WTC11 (cell line): ENCODE results near the gene SCG5. TPM values are rescaled to one million over a fixed set of nuclear protein-coding genes. Genes with fewer than 3 reads are reported as not detected.

Experiments used
- ATAC-seq: fragments of 200-7000 bp; cut with Tn5 transposase; 2 replicates; pipeline ENCODE4 v1.10.0; 2021; ENCODE audit warnings: mild to moderate bottlenecking, moderate library complexity
- CTCF ChIA-PET: fragments of 300-600 bp; sonication (Branson Sonifier 250); formaldehyde crosslinking; loops from one replicate; lab custom pipeline; 2021; ENCODE audit warnings: antibody characterized with exemption; lab: Charles Lee
- POLR2A ChIA-PET: fragments of 350-600 bp; sonication (Branson Sonifier 250); formaldehyde crosslinking; loops from one replicate; lab custom pipeline; 2021; ENCODE audit warnings: antibody characterized with exemption; lab: Charles Lee
- DNase-seq: peaks from one replicate; pipeline ENCODE4 v3.0.0; 2021; ENCODE audit warnings: low spot score
- H3K27ac Mint-ChIP-seq: 2 replicates; pipeline ENCODE4 v1.8.0; 2021; ENCODE audit warnings: mixed read lengths
- H3K27me3 Mint-ChIP-seq: 2 replicates; pipeline ENCODE4 v1.8.0; 2021; ENCODE audit warnings: low read depth, mild to moderate bottlenecking, moderate library complexity, mixed read lengths
- H3K36me3 Mint-ChIP-seq: 2 replicates; pipeline ENCODE4 v1.8.0; 2021; ENCODE audit warnings: mixed read lengths
- H3K4me1 Mint-ChIP-seq: 2 replicates; pipeline ENCODE4 v1.8.0; 2022; ENCODE audit warnings: mixed read lengths
- H3K4me3 Mint-ChIP-seq: 2 replicates; pipeline ENCODE4 v1.8.0; 2021; ENCODE audit warnings: mild to moderate bottlenecking, moderate library complexity, mixed read lengths
- H3K9me3 Mint-ChIP-seq: 2 replicates; pipeline ENCODE4 v1.8.0; 2021; ENCODE audit warnings: mixed read lengths
- AFF4 ChIP-seq: sonication (generic); formaldehyde crosslinking; IDR thresholded peaks from 2 replicates; pipeline ENCODE4 v1.8.1; 2023; ENCODE audit warnings: mild to moderate bottlenecking, missing genetic modification reagents, borderline replicate concordance
- ARID4B ChIP-seq: sonication (generic); formaldehyde crosslinking; IDR thresholded peaks from 2 replicates; pipeline ENCODE4 v1.8.0; 2023; ENCODE audit warnings: missing genetic modification reagents, mild to moderate bottlenecking, borderline replicate concordance
- CREM ChIP-seq: sonication (generic); formaldehyde crosslinking; IDR thresholded peaks from 2 replicates; pipeline ENCODE4 v1.8.1; 2022; ENCODE audit warnings: mild to moderate bottlenecking, missing genetic modification reagents, moderate library complexity
- ELF4 ChIP-seq: sonication (generic); formaldehyde crosslinking; IDR thresholded peaks from 2 replicates; pipeline ENCODE4 v1.8.1; 2022; ENCODE audit warnings: low read depth, mild to moderate bottlenecking, moderate library complexity, missing genetic modification reagents
- GABPB1 ChIP-seq: sonication (generic); formaldehyde crosslinking; IDR thresholded peaks from 2 replicates; pipeline ENCODE4 v1.8.1; 2023; ENCODE audit warnings: mild to moderate bottlenecking, missing genetic modification reagents
- IRF2 ChIP-seq: sonication (generic); formaldehyde crosslinking; IDR thresholded peaks from 2 replicates; pipeline ENCODE4 v1.8.0; 2022; ENCODE audit warnings: low read depth, missing genetic modification reagents, borderline replicate concordance
- NFE2L1 ChIP-seq: sonication (generic); formaldehyde crosslinking; IDR thresholded peaks from 2 replicates; pipeline ENCODE4 v1.8.1; 2023; ENCODE audit warnings: missing genetic modification reagents
- NFYB ChIP-seq: sonication (generic); formaldehyde crosslinking; conservative IDR thresholded peaks from 2 replicates; pipeline ENCODE4 v1.8.0; 2022; ENCODE audit warnings: low read depth, missing genetic modification reagents
- PRRX2 ChIP-seq: fragments of 250-450 bp; sonication (Bioruptor Pico); IDR thresholded peaks from 2 replicates; pipeline ENCODE4 v1.8.0; 2021; ENCODE audit warnings: mild to moderate bottlenecking
- SMAD4 ChIP-seq: sonication (generic); formaldehyde crosslinking; IDR thresholded peaks from 2 replicates; pipeline ENCODE4 v1.8.0; 2022; ENCODE audit warnings: mild to moderate bottlenecking, missing genetic modification reagents
- STAT6 ChIP-seq: sonication (generic); formaldehyde crosslinking; conservative IDR thresholded peaks from 2 replicates; pipeline ENCODE4 v1.8.1; 2023; ENCODE audit warnings: mild to moderate bottlenecking, low read depth, missing genetic modification reagents, moderate library complexity
- ZNF121 ChIP-seq: sonication (generic); formaldehyde crosslinking; IDR thresholded peaks from 2 replicates; pipeline ENCODE4 v1.8.0; 2023; ENCODE audit warnings: missing genetic modification reagents
- ZNF396 ChIP-seq: fragments of 250-450 bp; sonication (Bioruptor Pico); IDR thresholded peaks from 2 replicates; pipeline ENCODE4 v1.8.0; 2021; ENCODE audit warnings: mild to moderate bottlenecking, moderate library complexity, borderline replicate concordance
- total RNA-seq: library from RNA; stranded (reverse); gene quantifications from 3 replicates; pipeline ENCODE4 v1.2.3, GENCODE V29; 2021
- TF ChIP-seq, protein P1 (sequence below): fragments of 250-450 bp; sonication (Bioruptor Pico); IDR thresholded peaks from 2 replicates; pipeline ENCODE4 v1.9.0; 2021; ENCODE audit warnings: moderate library complexity, mild to moderate bottlenecking, inconsistent platforms, borderline replicate concordance

The SCG5 gene
- total RNA-seq, 1 experiment from 2014 or later: 14.2 TPM

GRCh38 chr15:32668942-32669341 is 27.4 kb downstream of the SCG5 start:
- Mint-ChIP-seq H3K27ac (peak overlapping the region; percentile 66), H3K4me1 (peaks cover 33% of the 10 kb centered on the region), H3K36me3 (no peaks in the 10 kb centered on the region), H3K9me3 (no peaks in the 10 kb centered on the region), H3K27me3 (no peaks in the 10 kb centered on the region), H3K4me3 (no peak overlapping the region)
- CTCF ChIA-PET: interaction anchor here (0.6 to 1.6 kb wide), 8 partner anchors 10 to 302 kb away, joined by 3 to 16 read pairs (median 4); no protein-coding TSS in a partner anchor
- ATAC-seq (peak; percentile 56), DNase-seq (peak; percentile 77)
- TF ChIP-seq SMAD4 (CRISPR knock-in tag): no peak
- no peak for TF ChIP-seq ZNF396 (CRISPR knock-in tag)
- TF ChIP-seq STAT6: no peak
- TF ChIP-seq, protein P1, sequence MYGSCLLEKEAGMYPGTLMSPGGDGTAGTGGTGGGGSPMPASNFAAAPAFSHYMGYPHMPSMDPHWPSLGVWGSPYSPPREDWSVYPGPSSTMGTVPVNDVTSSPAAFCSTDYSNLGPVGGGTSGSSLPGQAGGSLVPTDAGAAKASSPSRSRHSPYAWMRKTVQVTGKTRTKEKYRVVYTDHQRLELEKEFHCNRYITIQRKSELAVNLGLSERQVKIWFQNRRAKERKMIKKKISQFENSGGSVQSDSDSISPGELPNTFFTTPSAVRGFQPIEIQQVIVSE (CRISPR knock-in tag): no peak
- TF ChIP-seq CREM (CRISPR knock-in tag): no peak
- TF ChIP-seq PRRX2 (CRISPR knock-in tag): no peak
- TF ChIP-seq IRF2 (CRISPR knock-in tag): no peak
- TF ChIP-seq NFYB: no peak
- TF ChIP-seq NFE2L1 (CRISPR knock-in tag): no peak
- no peak for TF ChIP-seq ELF4 (CRISPR knock-in tag)
- no peak for TF ChIP-seq AFF4 (CRISPR knock-in tag)
- no peak for TF ChIP-seq ZNF121 (CRISPR knock-in tag)
- POLR2A ChIA-PET: interaction anchor here (1.6 kb wide), 1 partner anchor 28 kb away, joined by 5 read pairs; the partner anchor contains the start of gene SCG5

- peaks cover 33% of the 10 kb centered on the region for H3K4me1 Mint-ChIP-seq
- POLR2A ChIA-PET: interaction anchor here (1.6 kb wide), 1 partner anchor 29 kb away, joined by 5 read pairs; the partner anchor contains the start of gene SCG5
Observed at GRCh38 chr15:32669896-32670611, 28.5 kb downstream of the SCG5 start.

More at GRCh38 chr15:32669896-32670611, 28.5 kb downstream of the SCG5 start:
- peak; percentile 83 for ATAC-seq
- no peaks in the 10 kb centered on the region for H3K36me3 Mint-ChIP-seq
- H3K27me3 Mint-ChIP-seq: no peaks in the 10 kb centered on the region
- CTCF ChIA-PET: interaction anchor here (0.5 to 1.6 kb wide), 7 partner anchors 7 to 301 kb away, joined by 3 to 16 read pairs (median 5); no protein-coding TSS in a partner anchor
- no peaks in the 10 kb centered on the region for H3K9me3 Mint-ChIP-seq
- H3K4me3 Mint-ChIP-seq: no peak overlapping the region
- no peak for DNase-seq
- TF ChIP-seq ARID4B (CRISPR knock-in tag) (no peak), GABPB1 (CRISPR knock-in tag) (peak; percentile 25; the same call in 1 of the 2 replicates)
- H3K27ac Mint-ChIP-seq: peak overlapping the region; percentile 72
